DMS153 treated with DMSO at 0.1 percent for 48 hours (cell line): ENCODE measurements around the gene FOCAD.
A peak's percentile ranks its signal among the peaks of the same experiment; 100 is the strongest.

ENCODE experiments used
- DNase-seq: peaks from one replicate; lab custom pipeline; 2025; ENCODE audit not compliant: unreplicated experiment; lab: John Stamatoyannopoulos, UW

Gene FOCAD

GRCh38 chr9:20870115-20870514 is 186.1 kb downstream of the FOCAD start:
- no peak for DNase-seq

- no peak for DNase-seq
Measured at GRCh38 chr9:20872340-20872977, 188.4 kb downstream of the FOCAD start.

- no peak for DNase-seq
Measured at GRCh38 chr9:20873240-20873865, 189.3 kb downstream of the FOCAD start.

GRCh38 chr9:20880271-20880670 is 196.2 kb downstream of the FOCAD start:
- no peak for DNase-seq

GRCh38 chr9:20880675-20881074 is 196.6 kb downstream of the FOCAD start:
- no peak for DNase-seq

- no peak for DNase-seq
Measured at GRCh38 chr9:20884985-20885593, 201.0 kb downstream of the FOCAD start.

GRCh38 chr9:20898885-20899554 is 215.0 kb downstream of the FOCAD start:
- DNase-seq = no peak

- DNase-seq = no peak
Measured at GRCh38 chr9:20903212-20903611, 219.2 kb downstream of the FOCAD start.

GRCh38 chr9:20904995-20905394 is 220.9 kb downstream of the FOCAD start:
- DNase-seq = no peak

- no peak for DNase-seq
Measured at GRCh38 chr9:20906326-20906725, 222.3 kb downstream of the FOCAD start.

GRCh38 chr9:20908461-20908860 is 224.4 kb downstream of the FOCAD start:
- DNase-seq = no peak

GRCh38 chr9:20914556-20914955 is 230.5 kb downstream of the FOCAD start:
- no peak for DNase-seq

GRCh38 chr9:20921362-20921761 is 237.3 kb downstream of the FOCAD start:
- no peak for DNase-seq

GRCh38 chr9:20925256-20926045 is 241.4 kb downstream of the FOCAD start:
- no peak for DNase-seq

GRCh38 chr9:20929276-20929675 is 245.2 kb downstream of the FOCAD start:
- DNase-seq = no peak

- no peak for DNase-seq
Measured at GRCh38 chr9:20930836-20931235, 246.8 kb downstream of the FOCAD start.

- no peak for DNase-seq
Measured at GRCh38 chr9:20940447-20941173, 256.6 kb downstream of the FOCAD start.

GRCh38 chr9:20941174-20941690 is 257.2 kb downstream of the FOCAD start:
- DNase-seq = peak; percentile 85

GRCh38 chr9:20944507-20944906 is 260.4 kb downstream of the FOCAD start:
- DNase-seq = no peak

- DNase-seq = no peak
Measured at GRCh38 chr9:20945269-20945668, 261.2 kb downstream of the FOCAD start.
